ENCODE measurements around the gene FBXO45. TPM values are rescaled to one million over a fixed set of nuclear protein-coding genes. Genes with fewer than 3 reads are reported as not detected.
"Not testable (repeated sequence)": the region's sequence is repeated elsewhere in the genome, so short reads cannot be mapped to it uniquely, and the experiment has no call there.

FBXO45 gene, protein sequence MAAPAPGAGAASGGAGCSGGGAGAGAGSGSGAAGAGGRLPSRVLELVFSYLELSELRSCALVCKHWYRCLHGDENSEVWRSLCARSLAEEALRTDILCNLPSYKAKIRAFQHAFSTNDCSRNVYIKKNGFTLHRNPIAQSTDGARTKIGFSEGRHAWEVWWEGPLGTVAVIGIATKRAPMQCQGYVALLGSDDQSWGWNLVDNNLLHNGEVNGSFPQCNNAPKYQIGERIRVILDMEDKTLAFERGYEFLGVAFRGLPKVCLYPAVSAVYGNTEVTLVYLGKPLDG
- total RNA-seq = 43.6 TPM

- DNase-seq (ENCODE audit: low spot score in 2 of 2) = peak; percentile 92 to 95
- FAIRE-seq = no peak
These were observed at the start of gene FBXO45, which contains the start of gene WDR53 for GRCh38 chr3:196568246-196569002. TSS of gene FBXO45 (plus strand) at chr3:196568660. CDS start at chr3:196568985, 325 bp downstream. TSS of gene WDR53 (minus strand) at chr3:196568554. CDS start at chr3:196561475, 7,079 bp downstream.

- FAIRE-seq = no peak
- DNase-seq (ENCODE audit: low spot score in 2 of 2) = no peak
These were observed 49.3 kb upstream of the FBXO45 start for GRCh38 chr3:196518966-196519717.

DNA sequence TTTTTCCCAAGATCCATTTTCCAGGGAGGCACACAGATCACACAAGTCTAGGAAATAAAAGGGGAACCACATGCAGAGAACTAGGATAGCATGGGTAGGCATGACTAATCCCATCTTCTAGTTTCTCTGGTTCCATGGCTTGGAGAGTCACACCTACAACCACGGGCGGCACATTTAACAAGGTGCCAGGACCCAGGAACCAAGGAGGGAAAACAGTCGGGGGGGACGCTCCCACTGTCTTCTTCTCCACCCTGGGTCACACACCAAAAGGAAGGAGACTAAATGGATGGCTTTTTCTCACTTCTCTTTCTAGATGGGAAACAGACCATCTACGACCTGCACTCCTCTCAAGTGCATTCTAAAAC is 48.8 kb upstream of the FBXO45 start:
- DNase-seq (ENCODE audit: low spot score in 2 of 2) = no peak
- no peak for FAIRE-seq

- DNase-seq (ENCODE audit: low spot score in 2 of 2); FAIRE-seq: not testable (repeated sequence)
These were observed 47.2 kb upstream of the FBXO45 start for GRCh38 chr3:196521291-196521690.

GRCh38 chr3:196523841-196524240 is 44.6 kb upstream of the FBXO45 start:
- FAIRE-seq (no peak), DNase-seq (ENCODE audit: low spot score in 2 of 2) (no peak)

- DNase-seq (ENCODE audit: low spot score in 2 of 2) = no peak
- no peak for FAIRE-seq
These were observed 43.9 kb upstream of the FBXO45 start for GRCh38 chr3:196524527-196524926.

DNA sequence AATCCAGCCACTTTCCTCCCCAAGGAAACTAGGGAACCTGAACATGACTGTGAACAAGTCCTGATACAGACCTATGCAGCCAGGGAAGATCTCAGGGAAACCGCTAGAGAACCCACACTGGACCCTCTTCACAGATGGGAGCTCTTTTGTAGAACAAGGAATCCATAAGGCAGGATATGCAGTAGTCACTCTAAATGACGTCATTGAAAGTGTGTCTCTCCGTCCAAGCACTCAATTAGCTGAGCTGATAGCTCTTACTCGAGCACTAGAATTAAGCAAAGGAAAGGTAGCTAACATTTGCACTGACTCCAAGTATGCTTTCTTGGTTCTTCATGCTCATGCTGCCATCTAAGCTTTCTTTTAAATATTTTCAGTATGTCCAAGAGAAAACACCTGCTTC is 43.3 kb upstream of the FBXO45 start:
- FAIRE-seq (no peak), DNase-seq (ENCODE audit: low spot score in 2 of 2) (no peak)

- FAIRE-seq (no peak), DNase-seq (ENCODE audit: low spot score in 2 of 2) (peak; percentile 69 to 88)
These were observed 39.7 kb upstream of the FBXO45 start for GRCh38 chr3:196528639-196529233.

- no peak for FAIRE-seq
- no peak for DNase-seq (ENCODE audit: low spot score in 2 of 2)
These were observed 37.0 kb upstream of the FBXO45 start for GRCh38 chr3:196531418-196531817.

DNA sequence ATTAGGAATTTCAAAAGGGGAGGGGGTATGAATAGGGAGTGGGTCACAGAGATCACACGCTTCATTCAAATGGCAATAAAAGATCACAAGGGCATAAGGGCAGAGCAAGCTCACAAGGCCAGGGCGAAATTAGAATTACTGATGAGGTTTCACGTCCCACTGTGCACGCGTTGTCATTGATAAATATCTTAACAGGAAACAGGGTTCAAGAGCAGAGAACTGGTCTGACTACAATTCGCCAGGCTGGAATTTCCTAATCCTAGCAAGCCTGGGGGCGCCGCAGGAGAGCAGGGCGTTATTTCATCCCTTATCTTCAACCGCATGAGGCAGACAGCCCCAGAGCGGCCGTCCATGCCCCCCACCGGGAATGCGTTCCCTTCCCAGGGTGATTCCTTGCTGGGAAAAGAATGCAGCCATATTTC is 35.2 kb upstream of the FBXO45 start:
- no peak for DNase-seq (ENCODE audit: low spot score in 2 of 2)
- no peak for FAIRE-seq

DNA sequence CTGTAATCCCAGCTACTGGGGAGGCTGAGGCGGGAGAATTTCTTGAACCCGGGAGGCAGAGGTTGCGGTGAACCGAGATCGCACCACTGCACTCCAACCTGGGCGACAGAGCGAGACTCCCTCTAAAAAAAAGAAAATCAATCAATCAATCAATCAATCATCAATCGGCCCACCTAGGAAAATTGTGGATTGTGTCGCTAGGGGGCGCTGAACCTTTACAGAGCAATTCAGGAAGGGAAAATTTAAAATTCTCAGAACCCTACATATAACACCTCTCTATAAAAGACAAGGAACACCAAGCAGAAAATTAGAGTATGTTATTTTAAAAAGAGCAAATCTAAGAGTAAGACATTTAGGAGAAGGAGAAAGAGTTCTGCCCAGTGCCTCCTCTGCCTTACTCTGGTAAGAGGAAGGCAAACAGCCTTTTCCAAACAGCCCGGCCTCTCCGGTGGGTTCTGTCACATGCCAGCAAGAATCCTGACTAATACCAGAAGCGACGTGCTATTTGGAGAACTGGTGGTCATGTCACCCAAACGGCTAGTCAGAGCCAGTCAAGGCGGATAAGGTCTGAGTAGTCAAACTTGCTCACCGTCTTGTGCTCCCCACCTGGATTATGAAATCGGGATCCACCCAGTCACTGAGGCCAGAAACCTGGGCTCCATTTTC is 31.0 kb upstream of the FBXO45 start:
- FAIRE-seq (no peak), DNase-seq (ENCODE audit: low spot score in 2 of 2) (peak; percentile 28 to 42)

GRCh38 chr3:196541684-196542445 is 26.6 kb upstream of the FBXO45 start:
- FAIRE-seq (no peak), DNase-seq (ENCODE audit: low spot score in 2 of 2) (no peak)

DNA sequence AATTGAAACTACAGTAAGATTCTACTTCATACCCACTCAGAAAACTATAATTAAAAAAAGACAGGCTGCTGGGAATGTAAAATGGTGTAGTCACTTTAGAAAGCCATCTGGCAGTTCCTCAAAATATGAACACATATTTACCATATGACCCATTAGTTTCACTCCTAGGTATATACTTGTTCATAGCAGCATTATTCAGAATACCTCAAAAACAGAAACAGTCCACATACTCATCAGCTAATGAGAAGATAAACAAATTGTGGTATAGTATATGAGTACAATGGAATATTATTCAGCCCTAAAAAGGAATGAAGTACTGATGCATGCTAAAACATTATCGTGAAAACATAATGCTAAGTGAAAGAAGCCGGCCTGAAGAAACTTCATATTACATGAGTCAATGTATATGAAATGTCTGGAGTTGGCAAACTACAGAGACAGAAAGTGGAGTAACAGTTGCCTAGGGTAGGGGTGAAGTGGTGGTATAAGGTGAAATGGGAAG is 23.9 kb upstream of the FBXO45 start:
- DNase-seq (ENCODE audit: low spot score in 2 of 2) (no peak), FAIRE-seq (no peak)

DNA sequence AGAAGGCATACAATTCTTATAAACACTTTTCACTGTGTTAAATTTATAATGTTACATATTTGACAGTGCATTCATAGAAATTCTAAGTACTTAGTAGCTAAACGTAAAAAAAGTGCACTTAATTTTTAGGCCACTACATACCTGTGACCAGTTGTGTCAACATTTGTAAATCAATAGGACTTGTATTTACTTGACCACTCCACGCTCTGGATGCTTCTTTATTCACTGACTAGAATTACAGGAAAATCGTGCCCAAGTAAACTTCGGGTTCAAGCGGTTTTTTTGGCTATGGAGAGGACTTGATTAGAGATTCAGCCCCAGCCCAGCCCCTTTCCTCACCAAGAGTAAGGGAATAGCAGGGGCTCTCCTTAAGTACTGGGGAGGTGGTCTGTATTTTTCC is 21.9 kb upstream of the FBXO45 start:
- DNase-seq (ENCODE audit: low spot score in 2 of 2) (no peak), FAIRE-seq (no peak)

DNA sequence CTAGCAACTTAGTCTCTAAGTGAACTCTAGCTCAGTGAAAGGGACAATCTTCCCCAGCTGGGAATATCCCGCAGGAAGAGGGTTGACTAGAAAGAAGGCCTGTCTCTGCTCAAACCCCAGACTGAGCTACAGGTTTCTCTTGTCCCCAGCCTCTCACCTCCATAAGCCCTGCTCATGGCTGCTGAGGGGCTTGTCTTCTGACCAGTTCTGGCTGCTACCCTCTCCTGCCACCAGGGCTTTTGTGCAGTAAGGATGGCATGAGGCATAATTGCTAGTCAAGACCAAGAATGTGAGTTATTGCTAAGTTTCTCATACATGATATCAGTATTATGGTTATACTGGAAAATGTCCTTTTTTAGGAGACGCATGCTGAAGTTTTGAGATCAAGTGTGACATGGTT is 21.4 kb upstream of the FBXO45 start:
- FAIRE-seq = no peak

GRCh38 chr3:196549312-196549711 is 19.1 kb upstream of the FBXO45 start:
- not testable (repeated sequence) for FAIRE-seq; DNase-seq (ENCODE audit: low spot score in 2 of 2)

More for the DNA sequence above, 21.4 kb upstream of the FBXO45 start:
- DNase-seq (ENCODE audit: low spot score in 2 of 2) = no peak

DNA sequence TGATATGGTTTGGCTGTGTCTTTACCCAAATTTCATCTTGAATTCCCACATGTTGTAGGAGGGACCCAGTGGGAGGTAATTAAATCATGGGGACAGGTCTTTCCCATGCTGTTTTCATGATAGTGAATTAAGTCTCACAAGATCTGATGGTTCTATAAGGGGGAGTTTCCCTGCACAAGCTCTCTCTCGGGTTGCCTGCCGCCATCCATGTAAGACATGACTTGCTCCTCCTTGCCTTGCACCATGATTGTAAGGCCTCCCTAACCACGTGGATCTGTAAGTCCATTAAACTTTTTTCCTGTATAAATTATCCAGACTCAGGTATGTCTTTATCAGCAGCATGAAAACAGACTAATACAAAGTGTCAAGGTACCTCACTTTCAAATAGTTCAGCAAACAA is 18.3 kb upstream of the FBXO45 start:
- not testable (repeated sequence) for DNase-seq (ENCODE audit: low spot score in 2 of 2); FAIRE-seq

DNA sequence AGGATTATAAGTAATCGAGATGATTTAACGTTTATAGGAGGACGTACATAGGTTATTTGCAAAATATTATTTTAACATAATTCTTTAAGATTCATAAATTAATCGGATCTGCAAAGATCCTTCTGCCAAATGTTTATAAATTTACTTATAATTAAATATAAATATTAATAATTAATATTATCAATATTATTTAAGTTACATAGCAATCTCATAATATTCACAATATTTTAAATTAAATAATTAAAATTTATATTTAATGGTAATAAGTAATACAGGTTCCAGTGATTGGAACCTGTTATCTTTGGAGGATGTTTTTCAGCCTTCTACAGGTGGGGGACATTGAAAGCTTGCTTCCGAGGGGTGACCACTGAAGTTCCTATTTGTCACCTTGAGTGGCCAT is 16.2 kb upstream of the FBXO45 start:
- FAIRE-seq = peak; percentile 89

DNA sequence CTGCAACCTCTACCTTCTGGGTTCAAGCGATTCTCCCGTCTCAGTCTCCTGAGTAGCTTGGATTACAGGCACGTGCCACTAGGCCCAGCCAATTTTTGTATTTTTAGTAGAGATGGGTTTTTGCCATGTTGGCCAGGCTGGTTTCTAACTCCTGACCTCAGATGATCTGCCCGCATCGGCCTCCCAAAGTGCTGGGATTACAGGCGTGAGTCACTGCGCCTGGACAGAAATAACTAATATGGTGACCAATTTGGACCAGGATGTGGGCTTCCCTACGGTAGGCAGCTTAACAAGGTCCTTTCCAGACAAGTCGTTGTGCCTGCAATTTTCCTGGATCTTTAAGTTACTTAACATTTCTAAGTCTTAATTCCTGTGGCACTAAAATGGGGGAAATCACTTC is 14.9 kb upstream of the FBXO45 start:
- no peak for DNase-seq (ENCODE audit: low spot score in 2 of 2)

More for the DNA sequence above, 16.2 kb upstream of the FBXO45 start:
- no peak for DNase-seq (ENCODE audit: low spot score in 2 of 2)

More for the DNA sequence above, 14.9 kb upstream of the FBXO45 start:
- no peak for FAIRE-seq

All from frontal cortex (tissue), 4 donors.